Hepatocyte (in vitro differentiated cells): ENCODE results near the gene MRRF. TPM values are rescaled to one million over a fixed set of nuclear protein-coding genes. Genes with fewer than 3 reads are reported as not detected.

Source experiments
- DNase-seq: peaks from one replicate; pipeline ENCODE4 v3.0.0-alpha.2; 2016; ENCODE audit warnings: low spot score
- H2AFZ ChIP-seq: fragments of 200-600 bp; sonication (generic); 2 replicates; pipeline ENCODE4 v1.6.0; 2016; ENCODE audit warnings: antibody characterized with exemption, mild to moderate bottlenecking
- H3K27ac ChIP-seq: fragments of 200-600 bp; sonication (generic); 2 replicates; pipeline ENCODE4 v1.5.1; 2016; ENCODE audit warnings: mild to moderate bottlenecking
- H3K27me3 ChIP-seq: fragments of 200-600 bp; sonication (generic); 2 replicates; pipeline ENCODE4 v1.6.1; 2016
- H3K36me3 ChIP-seq: fragments of 200-600 bp; sonication (generic); replicated peaks from 2 replicates; pipeline ENCODE4 v1.5.1; 2016; ENCODE audit warnings: low read depth; ENCODE audit not compliant: insufficient read depth
- H3K4me1 ChIP-seq: fragments of 200-600 bp; sonication (generic); 2 replicates; pipeline ENCODE4 v1.5.1; 2016; ENCODE audit warnings: mild to moderate bottlenecking, moderate library complexity; ENCODE audit not compliant: insufficient read depth
- H3K4me2 ChIP-seq: fragments of 200-600 bp; sonication (generic); 2 replicates; pipeline ENCODE4 v1.6.0; 2016
- H3K4me3 ChIP-seq: fragments of 200-600 bp; sonication (generic); 2 replicates; pipeline ENCODE4 v1.5.1; 2016; ENCODE audit warnings: mild to moderate bottlenecking
- H3K79me2 ChIP-seq: fragments of 200-600 bp; sonication (generic); 2 replicates; pipeline ENCODE4 v1.6.0; 2017; ENCODE audit warnings: mild to moderate bottlenecking
- H3K9me2 ChIP-seq: fragments of 200-600 bp; sonication (generic); replicated peaks from 2 replicates; pipeline ENCODE4 v1.6.0; 2017; ENCODE audit warnings: mild to moderate bottlenecking; ENCODE audit not compliant: insufficient read depth
- H3K9me3 ChIP-seq: fragments of 200-600 bp; sonication (generic); 2 replicates; pipeline ENCODE4 v1.5.1; 2016; ENCODE audit warnings: low read depth, mild to moderate bottlenecking
- H4K20me1 ChIP-seq: fragments of 200-600 bp; sonication (generic); 2 replicates; pipeline ENCODE4 v1.6.0; 2016; ENCODE audit warnings: mild to moderate bottlenecking; ENCODE audit not compliant: insufficient read depth, poor library complexity, severe bottlenecking
- EZH2 ChIP-seq: fragments of 200-600 bp; sonication (generic); IDR thresholded peaks from 2 replicates; pipeline ENCODE4 v1.6.1; 2016; ENCODE audit warnings: antibody characterized with exemption, mild to moderate bottlenecking, borderline replicate concordance
- EZH2phosphoT487 ChIP-seq: fragments of 200-600 bp; sonication (generic); IDR thresholded peaks from one replicate; pipeline ENCODE4 v1.6.1; 2018; ENCODE audit warnings: antibody characterized with exemption, mild to moderate bottlenecking, low read depth, moderate library complexity; ENCODE audit not compliant: unreplicated experiment, severe bottlenecking
- WGBS: methylation state at CpG from one replicate; pipeline ENCODE4 v1.1.6; 2016; ENCODE audit warnings: low lambda C conversion rate; ENCODE audit errors: missing lambda C conversion rate; 5-methylcytosine and 5-hydroxymethylcytosine counted together
- polyA plus RNA-seq: library from polyadenylated mRNA; unstranded; fragments of >200 nt; fragmentation: Nextera tagmentation; extraction: Ambion mirVana; gene quantifications from 2 replicates; pipeline ENCODE4 v1.2.1, GENCODE V29; 2016
- total RNA-seq: library from RNA; depleted of rRNA; stranded (reverse); fragments of >200 nt; gene quantifications from 2 replicates; pipeline ENCODE4 v1.2.3, GENCODE V29; 2014
- TF ChIP-seq, protein P1 (sequence below): fragments of 200-600 bp; sonication (generic); IDR thresholded peaks from 2 replicates; pipeline ENCODE4 v1.5.1; 2016; ENCODE audit warnings: antibody characterized with exemption, mild to moderate bottlenecking; ENCODE audit not compliant: poor library complexity

The MRRF gene
- total and polyA plus RNA-seq, 2 experiments from 2014 or later: 26.8 to 32.9 TPM

DNA sequence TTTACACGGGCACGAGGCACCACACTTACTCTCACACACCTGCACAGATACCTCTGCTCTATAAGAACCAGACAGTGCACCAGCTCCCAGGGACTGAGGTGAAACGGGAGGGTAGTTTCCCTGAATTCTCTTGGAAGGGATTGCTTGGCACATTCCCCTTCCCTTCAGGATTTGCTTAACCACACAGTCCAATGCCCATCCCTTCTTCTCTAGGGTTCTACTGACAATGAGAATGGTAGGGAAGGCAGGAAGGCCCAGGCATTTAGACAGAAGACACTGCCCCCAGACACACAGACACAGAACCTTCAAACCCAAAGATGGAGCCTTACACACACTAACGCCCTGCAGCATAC is 35.2 kb upstream of the MRRF start:
- TF ChIP-seq EZH2: peak; percentile 46
- peak; percentile 34 for TF ChIP-seq EZH2phosphoT487
- TF ChIP-seq, protein P1, sequence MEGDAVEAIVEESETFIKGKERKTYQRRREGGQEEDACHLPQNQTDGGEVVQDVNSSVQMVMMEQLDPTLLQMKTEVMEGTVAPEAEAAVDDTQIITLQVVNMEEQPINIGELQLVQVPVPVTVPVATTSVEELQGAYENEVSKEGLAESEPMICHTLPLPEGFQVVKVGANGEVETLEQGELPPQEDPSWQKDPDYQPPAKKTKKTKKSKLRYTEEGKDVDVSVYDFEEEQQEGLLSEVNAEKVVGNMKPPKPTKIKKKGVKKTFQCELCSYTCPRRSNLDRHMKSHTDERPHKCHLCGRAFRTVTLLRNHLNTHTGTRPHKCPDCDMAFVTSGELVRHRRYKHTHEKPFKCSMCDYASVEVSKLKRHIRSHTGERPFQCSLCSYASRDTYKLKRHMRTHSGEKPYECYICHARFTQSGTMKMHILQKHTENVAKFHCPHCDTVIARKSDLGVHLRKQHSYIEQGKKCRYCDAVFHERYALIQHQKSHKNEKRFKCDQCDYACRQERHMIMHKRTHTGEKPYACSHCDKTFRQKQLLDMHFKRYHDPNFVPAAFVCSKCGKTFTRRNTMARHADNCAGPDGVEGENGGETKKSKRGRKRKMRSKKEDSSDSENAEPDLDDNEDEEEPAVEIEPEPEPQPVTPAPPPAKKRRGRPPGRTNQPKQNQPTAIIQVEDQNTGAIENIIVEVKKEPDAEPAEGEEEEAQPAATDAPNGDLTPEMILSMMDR: no peak
- Histone ChIP-seq H3K79me2 (no peaks in the 10 kb centered on the region), H3K27ac (no peak overlapping the region), H3K27me3 (peaks cover 95% of the 10 kb centered on the region), H2AFZ (no peak overlapping the region), H3K9me2 (no peaks in the 10 kb centered on the region), H3K9me3 (no peaks in the 10 kb centered on the region), H3K4me1 (peaks cover 15% of the 10 kb centered on the region), H3K4me2 (peak overlapping the region; percentile 95), H4K20me1 (no peaks in the 10 kb centered on the region), H3K36me3 (no peaks in the 10 kb centered on the region), H3K4me3 (no peak overlapping the region)
- no peak for DNase-seq
- 49% methylated on average over 4 of the region's 4 CpGs for WGBS

DNA sequence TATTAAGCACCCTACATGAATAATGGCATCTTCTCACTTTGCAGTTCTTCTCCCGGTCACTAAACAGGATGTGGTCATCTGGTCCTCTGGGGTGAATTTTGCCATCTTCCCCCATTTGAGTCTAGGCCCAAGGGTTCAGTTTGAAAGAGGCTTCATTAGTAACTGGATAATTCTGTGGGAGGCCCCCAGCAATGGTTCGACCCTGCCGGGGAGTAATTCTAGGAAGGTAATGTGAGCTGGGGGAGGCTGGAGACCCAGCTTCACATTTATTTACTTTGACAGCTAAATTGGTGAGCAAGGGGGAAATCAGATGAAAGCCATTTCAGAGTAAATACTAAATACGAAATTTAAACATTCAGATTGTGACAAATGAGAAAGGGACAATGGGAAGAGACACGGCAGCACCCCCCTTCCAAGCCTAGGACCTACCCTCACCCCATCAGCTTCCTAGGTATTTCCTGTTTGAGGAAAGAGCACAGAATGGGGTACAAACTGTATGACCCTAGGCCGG is 31.8 kb upstream of the MRRF start:
- H3K9me2 ChIP-seq: no peaks in the 10 kb centered on the region
- no peaks in the 10 kb centered on the region for H4K20me1 ChIP-seq
- H3K4me3 ChIP-seq: no peak overlapping the region
- no peak overlapping the region for H3K27ac ChIP-seq
- no peak overlapping the region for H3K4me2 ChIP-seq
- H3K4me1 ChIP-seq: peaks cover 7% of the 10 kb centered on the region
- peaks cover 65% of the 10 kb centered on the region for H3K27me3 ChIP-seq
- H3K79me2 ChIP-seq: no peaks in the 10 kb centered on the region
- 63% methylated on average over 6 of the region's 6 CpGs for WGBS
- DNase-seq: no peak
- no peak overlapping the region for H2AFZ ChIP-seq
- TF ChIP-seq EZH2phosphoT487: no peak
- no peak for TF ChIP-seq EZH2
- TF ChIP-seq, protein P1: no peak
- H3K36me3 ChIP-seq: no peaks in the 10 kb centered on the region
- H3K9me3 ChIP-seq: no peaks in the 10 kb centered on the region

DNA sequence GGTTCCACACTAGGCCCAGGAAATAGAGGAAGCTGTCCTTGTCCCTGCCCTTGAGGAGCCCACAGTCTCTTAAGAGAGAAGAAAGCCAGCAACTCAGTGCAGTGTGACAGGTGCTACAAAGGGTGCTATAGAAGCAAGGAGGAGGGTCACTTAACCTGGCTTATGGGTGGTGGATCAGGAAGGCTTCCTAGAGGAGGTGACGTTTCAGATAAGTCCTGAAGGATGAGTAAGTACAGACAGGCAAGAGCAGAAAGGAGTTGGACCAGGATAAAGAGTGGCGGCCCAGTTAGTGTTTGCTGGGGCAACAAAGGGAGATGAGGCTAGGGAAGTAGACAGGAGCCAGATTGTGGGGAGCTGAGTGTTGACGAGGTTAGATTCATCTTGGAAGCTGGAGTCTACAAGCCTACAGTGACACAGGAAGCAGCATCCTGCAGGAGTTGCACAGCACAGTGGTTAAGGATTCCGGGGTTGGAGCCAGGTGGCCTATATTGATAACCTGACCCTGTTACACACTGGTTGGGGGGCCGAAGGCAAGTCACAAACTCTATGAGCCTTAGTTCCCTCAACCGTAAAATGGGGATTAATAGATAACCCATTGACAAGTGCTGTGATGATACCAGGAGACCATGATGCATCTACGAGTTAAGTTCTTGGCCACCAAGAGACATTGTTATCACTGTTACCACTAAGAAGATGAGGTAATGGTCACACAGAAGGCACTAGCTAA is 30.5 kb upstream of the MRRF start:
- Histone ChIP-seq H3K4me3 (no peak overlapping the region), H4K20me1 (no peaks in the 10 kb centered on the region), H2AFZ (no peak overlapping the region), H3K9me2 (no peaks in the 10 kb centered on the region), H3K4me2 (no peak overlapping the region), H3K27ac (no peak overlapping the region), H3K79me2 (no peaks in the 10 kb centered on the region), H3K4me1 (no peaks in the 10 kb centered on the region), H3K9me3 (no peaks in the 10 kb centered on the region), H3K27me3 (peaks cover 54% of the 10 kb centered on the region), H3K36me3 (no peaks in the 10 kb centered on the region)
- WGBS: 87% methylated on average over 7 of the region's 7 CpGs
- TF ChIP-seq EZH2: no peak
- no peak for TF ChIP-seq EZH2phosphoT487
- TF ChIP-seq, protein P1: no peak
- DNase-seq: no peak
